ENCODE data around the gene SLC2A8.

The SLC2A8 gene

GRCh38 chr9:127384901-127385300 is 12.1 kb upstream of the SLC2A8 start:
- Histone ChIP-seq H3K9ac (ENCODE audit: low read length) (no peak overlapping the region), H3K9me2 (ENCODE audit: low read depth, low read length) (no peaks in the 10 kb centered on the region), H3K27me3 (ENCODE audit: insufficient read depth, low read length) (no peaks in the 10 kb centered on the region), H4K20me1 (ENCODE audit: insufficient read depth, low read length) (no peaks in the 10 kb centered on the region), H3K9me3 (ENCODE audit: low read length) (no peaks in the 10 kb centered on the region), H2AFZ (ENCODE audit: low read length) (no peak overlapping the region), H3K4me3 (ENCODE audit: low read depth, low read length, poor library complexity, severe bottlenecking) (no peak overlapping the region), H3K4me2 (ENCODE audit: low read length) (no peak overlapping the region), H3F3A (ENCODE audit: insufficient read depth, low read length) (no peaks in the 10 kb centered on the region), H3K79me2 (ENCODE audit: insufficient read depth, low read length) (no peaks in the 10 kb centered on the region), H3K27ac (ENCODE audit: low read depth, low read length, poor library complexity, severe bottlenecking) (no peak overlapping the region), H3K36me3 (ENCODE audit: insufficient read depth, low read length) (no peaks in the 10 kb centered on the region), H3K4me1 (ENCODE audit: insufficient read depth, low read length, severe bottlenecking) (peaks cover 4% of the 10 kb centered on the region)
- TF ChIP-seq CTCF (IDR thresholded peaks at IDR 0.05; ENCODE audit: low read length), result no peak

DNA sequence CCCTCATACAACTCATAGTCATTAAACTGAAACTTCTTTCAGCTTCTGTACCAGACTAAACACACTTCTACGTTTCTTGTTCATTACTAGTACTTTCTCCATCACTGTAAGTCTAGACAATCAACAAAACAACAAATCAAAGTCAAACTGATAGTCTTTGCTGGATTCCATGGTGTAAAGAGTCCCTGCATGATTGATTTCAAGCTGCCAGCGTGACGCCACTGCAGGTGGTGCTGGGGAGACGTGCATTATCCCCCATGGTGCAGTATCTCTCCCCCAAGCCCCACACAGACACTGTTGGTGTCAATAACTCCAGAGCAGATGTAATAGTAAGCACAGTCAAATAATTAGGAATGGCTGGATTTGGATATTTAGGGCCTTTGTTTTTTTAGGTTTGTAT is 10.7 kb upstream of the SLC2A8 start:
- Histone ChIP-seq H3K79me2 (ENCODE audit: insufficient read depth, low read length) (no peaks in the 10 kb centered on the region), H2AFZ (ENCODE audit: low read length) (no peak overlapping the region), H3K9me3 (ENCODE audit: low read length) (no peaks in the 10 kb centered on the region), H4K20me1 (ENCODE audit: insufficient read depth, low read length) (no peaks in the 10 kb centered on the region), H3K27me3 (ENCODE audit: insufficient read depth, low read length) (no peaks in the 10 kb centered on the region), H3K9me2 (ENCODE audit: low read depth, low read length) (no peaks in the 10 kb centered on the region), H3K36me3 (ENCODE audit: insufficient read depth, low read length) (no peaks in the 10 kb centered on the region), H3K4me2 (ENCODE audit: low read length) (no peak overlapping the region), H3F3A (ENCODE audit: insufficient read depth, low read length) (no peaks in the 10 kb centered on the region), H3K27ac (ENCODE audit: low read depth, low read length, poor library complexity, severe bottlenecking) (no peak overlapping the region), H3K4me3 (ENCODE audit: low read depth, low read length, poor library complexity, severe bottlenecking) (no peak overlapping the region), H3K9ac (ENCODE audit: low read length) (no peak overlapping the region), H3K4me1 (ENCODE audit: insufficient read depth, low read length, severe bottlenecking) (peaks cover 4% of the 10 kb centered on the region)
- TF ChIP-seq EZH2 (IDR thresholded peaks at IDR 0.05; ENCODE audit: borderline replicate concordance, low read length), result no peak
- TF ChIP-seq CTCF (IDR thresholded peaks at IDR 0.05; ENCODE audit: low read length), result no peak

DNA sequence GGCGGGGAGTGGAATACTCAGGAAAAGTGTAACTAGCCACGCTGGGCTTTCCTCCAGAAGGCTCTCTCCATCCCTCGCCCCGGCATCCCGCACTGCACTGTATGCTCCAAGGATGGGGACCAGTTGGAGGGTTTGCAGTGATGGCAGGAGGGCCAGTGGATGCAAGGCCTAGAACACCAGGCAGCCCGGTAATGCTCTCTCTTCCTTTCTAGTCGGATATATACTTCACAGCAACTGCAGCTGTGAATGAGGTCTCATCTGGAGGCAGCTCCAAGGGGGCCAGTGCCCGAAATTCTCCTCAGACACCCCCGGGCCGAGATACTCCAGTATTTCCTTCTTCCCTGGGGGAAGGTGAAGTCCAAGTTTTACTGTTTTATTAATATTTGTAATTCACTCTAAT is 10.0 kb upstream of the SLC2A8 start:
- no peak overlapping the region for H3K4me3 ChIP-seq (ENCODE audit: low read depth, low read length, poor library complexity, severe bottlenecking)
- no peaks in the 10 kb centered on the region for H3K36me3 ChIP-seq (ENCODE audit: insufficient read depth, low read length)
- TF ChIP-seq EZH2 (IDR thresholded peaks at IDR 0.05; ENCODE audit: borderline replicate concordance, low read length), result no peak
- no peak for TF ChIP-seq CTCF (IDR thresholded peaks at IDR 0.05; ENCODE audit: low read length)
- H3K4me2 ChIP-seq (ENCODE audit: low read length), result no peak overlapping the region
- H4K20me1 ChIP-seq (ENCODE audit: insufficient read depth, low read length), result no peaks in the 10 kb centered on the region
- H3K27ac ChIP-seq (ENCODE audit: low read depth, low read length, poor library complexity, severe bottlenecking), result no peak overlapping the region
- peaks cover 4% of the 10 kb centered on the region for H3K4me1 ChIP-seq (ENCODE audit: insufficient read depth, low read length, severe bottlenecking)
- H3F3A ChIP-seq (ENCODE audit: insufficient read depth, low read length), result no peaks in the 10 kb centered on the region
- no peaks in the 10 kb centered on the region for H3K27me3 ChIP-seq (ENCODE audit: insufficient read depth, low read length)
- no peak overlapping the region for H3K9ac ChIP-seq (ENCODE audit: low read length)
- H3K9me2 ChIP-seq (ENCODE audit: low read depth, low read length), result no peaks in the 10 kb centered on the region
- H2AFZ ChIP-seq (ENCODE audit: low read length), result no peak overlapping the region
- H3K9me3 ChIP-seq (ENCODE audit: low read length), result no peaks in the 10 kb centered on the region
- no peaks in the 10 kb centered on the region for H3K79me2 ChIP-seq (ENCODE audit: insufficient read depth, low read length)
